ENCODE data around the gene SEC24D.
A peak's percentile ranks its signal among the peaks of the same experiment; 100 is the strongest.

Gene SEC24D

GRCh38 chr4:118839221-118839927 is 3.4 kb upstream of the SEC24D start:
- peak; percentile 30 for DNase-seq

- no peak for DNase-seq
Observed at GRCh38 chr4:118837121-118837507, 1.2 kb upstream of the SEC24D start.

- peak; percentile 77 for DNase-seq
Observed at GRCh38 chr4:118836301-118837120, 585 bp upstream of the SEC24D start.

DNA sequence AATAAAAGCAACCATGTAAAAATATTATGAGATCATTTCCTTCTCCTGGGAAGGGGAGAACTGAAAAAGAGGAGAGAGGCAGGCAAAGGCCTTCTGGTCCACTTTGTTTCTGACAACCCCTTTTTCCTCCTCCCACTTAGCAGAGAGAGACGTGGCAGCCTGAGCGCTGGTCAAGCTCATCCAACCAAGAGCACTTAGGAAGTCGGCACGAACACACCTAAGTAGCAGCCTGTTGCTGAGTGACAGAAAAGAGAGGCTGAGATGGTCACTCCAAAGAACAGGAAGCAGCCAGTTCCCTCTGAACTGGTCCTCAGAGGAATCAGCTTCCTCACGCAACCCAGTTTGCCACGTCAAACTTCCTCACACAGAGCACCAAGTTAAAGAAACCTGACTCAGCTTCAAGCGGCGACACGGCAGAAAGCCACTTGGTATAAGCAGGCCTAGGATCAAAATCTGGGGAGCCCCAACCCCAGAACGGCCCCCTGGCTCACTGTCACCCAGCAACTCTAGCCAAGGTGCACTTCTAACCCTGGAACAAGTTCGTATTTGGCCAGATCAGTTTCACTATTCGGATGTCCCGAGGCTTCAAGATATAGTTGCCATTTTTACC is 861 bp downstream of the SEC24D start:
- peak; percentile 84 for DNase-seq

DNA sequence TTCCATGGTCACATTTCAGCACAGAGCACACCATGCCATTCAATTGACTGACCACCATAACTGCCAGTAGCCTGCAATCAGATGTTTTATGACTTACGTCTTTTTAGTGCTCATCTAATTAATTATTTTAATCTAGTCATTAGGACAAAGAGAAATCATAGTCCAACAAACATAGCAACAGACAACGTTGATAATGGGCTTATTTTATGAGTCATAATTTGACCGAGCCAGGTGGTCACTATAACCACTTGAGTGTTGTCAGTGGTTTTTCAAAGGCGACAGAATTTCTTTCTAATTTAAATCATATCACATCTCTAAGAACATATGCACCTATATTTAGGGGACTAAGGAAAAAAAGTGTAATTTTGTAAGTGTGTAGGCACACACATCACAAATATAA is 1.9 kb downstream of the SEC24D start:
- no peak for DNase-seq

GRCh38 chr4:118833192-118833820 is 2.6 kb downstream of the SEC24D start:
- DNase-seq, result no peak

- DNase-seq, result no peak
Observed at GRCh38 chr4:118829107-118829506, 6.8 kb downstream of the SEC24D start.

GRCh38 chr4:118826723-118827444 is 9.0 kb downstream of the SEC24D start:
- peak; percentile 26 for DNase-seq

GRCh38 chr4:118825799-118826198 is 10.1 kb downstream of the SEC24D start:
- no peak for DNase-seq

DNA sequence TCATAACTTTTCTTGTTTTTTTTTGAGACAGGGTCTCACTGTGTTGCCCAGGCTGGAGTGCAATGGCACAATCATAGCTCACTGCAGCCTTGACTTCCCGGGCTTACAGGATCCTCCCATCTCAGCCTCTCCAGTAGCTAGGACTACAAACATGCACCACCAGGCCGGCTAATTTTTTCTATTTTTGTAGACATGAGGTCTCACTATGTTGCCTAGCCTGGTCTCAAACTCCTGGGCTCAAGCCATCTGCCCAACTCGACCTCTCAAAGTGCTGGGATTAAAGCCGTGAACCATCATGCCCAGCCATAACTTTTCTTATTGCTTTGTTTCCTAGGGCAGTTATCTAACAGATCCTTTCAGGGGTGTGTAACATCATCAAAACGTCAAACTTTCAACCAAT is 11.8 kb downstream of the SEC24D start:
- DNase-seq, result no peak

GRCh38 chr4:118823471-118823870 is 12.5 kb downstream of the SEC24D start:
- DNase-seq, result no peak

GRCh38 chr4:118821590-118822293 is 14.2 kb downstream of the SEC24D start:
- no peak for DNase-seq

DNA sequence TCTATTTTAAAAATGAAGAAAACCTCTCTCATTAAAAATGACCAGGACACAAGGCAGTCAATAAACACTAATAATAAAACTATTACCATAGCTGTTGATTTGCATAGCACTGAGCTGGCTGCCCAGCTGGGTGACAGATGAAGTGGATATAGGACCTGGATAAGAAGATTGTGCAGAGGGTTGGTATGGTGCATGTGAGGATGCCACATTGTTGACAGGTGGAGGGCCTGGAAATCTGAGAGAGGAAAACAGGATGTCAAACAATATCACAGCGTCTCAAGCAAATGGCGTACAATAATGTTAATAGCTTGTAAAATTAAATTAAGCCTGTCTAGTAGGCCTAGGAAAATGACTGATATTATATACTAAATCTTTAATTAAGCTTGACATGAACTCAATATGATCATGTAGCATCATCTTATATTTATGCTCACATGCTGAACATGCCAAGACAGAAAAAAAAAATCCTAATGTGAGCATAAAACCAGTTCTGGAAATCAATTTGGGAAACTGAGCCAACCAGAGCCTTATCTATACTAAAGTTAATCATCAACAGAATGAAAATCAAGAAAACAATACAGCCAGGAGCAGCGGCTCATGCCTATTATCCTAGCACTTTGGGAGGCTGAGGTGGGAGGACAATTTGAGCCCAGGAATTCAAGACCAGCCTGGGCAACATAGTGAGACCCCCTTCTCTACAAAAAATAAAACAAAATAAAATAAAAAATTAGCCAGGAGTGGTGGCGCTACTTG is 18.6 kb downstream of the SEC24D start:
- no peak for DNase-seq

DNA sequence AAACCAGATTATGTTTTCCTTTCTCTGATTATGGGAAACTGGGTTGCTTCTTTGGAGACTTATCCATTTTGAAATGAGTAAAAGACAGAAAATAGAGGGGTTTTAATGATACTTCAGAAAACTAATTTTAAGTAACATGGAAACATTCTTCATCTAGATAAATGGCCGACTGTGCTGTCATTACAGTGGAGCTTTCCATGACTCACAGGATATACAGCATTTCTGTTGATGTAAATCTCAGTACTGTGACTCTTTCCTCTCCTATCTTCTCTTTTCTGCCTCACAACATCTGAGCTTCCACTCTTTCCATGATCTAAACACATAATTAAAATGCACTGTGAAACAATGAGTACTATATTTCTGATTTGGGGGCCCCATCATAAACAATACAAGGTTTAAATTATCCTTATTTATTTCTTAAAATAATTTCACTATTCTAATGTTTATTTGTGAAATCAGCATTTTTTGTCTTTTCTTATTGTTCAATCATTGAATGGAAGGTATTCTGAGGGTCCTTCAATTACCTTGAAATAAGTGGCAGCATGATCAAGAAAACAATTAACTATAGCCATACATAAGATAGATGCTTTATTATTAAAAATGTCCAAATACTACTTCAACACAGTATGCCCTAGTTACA is 19.3 kb downstream of the SEC24D start:
- DNase-seq, result no peak

- no peak for DNase-seq
Observed at GRCh38 chr4:118814891-118815290, 21.0 kb downstream of the SEC24D start.

- DNase-seq, result no peak
Observed at GRCh38 chr4:118814058-118814457, 21.9 kb downstream of the SEC24D start.

DNA sequence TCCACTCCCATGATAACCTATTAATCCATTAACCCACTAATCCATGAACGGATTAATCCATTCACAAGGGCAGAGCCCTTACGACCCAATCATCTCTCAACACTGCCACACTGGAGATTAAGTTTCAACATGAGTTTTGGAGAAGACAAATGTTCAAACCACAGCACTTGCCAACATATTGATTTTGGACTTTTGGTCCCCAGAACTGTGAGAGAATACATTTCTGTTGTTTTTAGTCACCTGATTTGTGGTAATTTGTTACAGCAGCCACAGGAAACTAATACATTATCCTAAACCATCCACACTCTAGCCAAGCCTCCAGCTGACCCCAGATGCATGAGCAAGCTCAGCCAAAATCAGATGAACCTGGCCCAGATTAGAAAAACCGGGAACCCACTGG is 22.4 kb downstream of the SEC24D start:
- no peak for DNase-seq

- no peak for DNase-seq
Observed at GRCh38 chr4:118811832-118812231, 24.1 kb downstream of the SEC24D start.

DNA sequence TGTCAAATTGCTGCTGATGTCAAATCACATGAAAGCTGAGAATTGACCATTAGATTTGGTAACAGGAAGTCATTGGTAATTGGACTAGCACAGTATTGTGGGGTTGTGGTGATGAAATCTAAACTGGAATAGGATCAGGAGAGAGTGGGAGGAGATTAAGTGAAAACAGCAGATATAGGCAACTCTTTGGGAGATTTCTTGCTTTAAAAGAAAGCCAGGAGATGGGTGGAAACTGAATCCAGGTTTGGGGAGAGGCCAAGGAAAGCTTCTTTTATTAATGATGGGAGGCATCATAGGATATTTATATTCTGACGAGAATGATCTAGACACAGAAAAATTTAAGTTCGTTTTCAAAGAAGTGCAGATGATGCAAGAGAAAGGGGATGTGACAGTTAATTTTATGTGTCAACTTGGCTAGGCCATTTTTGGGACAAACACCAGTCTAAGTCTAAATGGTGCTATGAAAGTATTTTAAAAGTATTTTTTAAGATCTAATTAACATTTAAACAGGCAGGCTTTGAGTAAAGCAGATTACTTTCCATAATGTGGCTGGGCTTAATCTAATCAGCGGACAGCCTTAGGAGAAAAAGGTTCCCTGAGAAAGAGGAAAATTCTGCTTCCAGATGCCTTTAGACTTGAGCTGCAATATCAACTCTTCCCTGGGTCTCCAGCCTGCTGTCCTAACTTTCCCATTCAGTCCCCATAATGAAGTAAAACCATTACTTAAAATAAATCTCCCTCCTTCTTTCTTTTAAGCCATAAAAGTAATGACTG is 24.7 kb downstream of the SEC24D start:
- peak; percentile 5 for DNase-seq

GRCh38 chr4:118807659-118808058 is 28.3 kb downstream of the SEC24D start:
- no peak for DNase-seq
